Measurements from ENCODE around the gene IBSP.

The IBSP gene

DNA sequence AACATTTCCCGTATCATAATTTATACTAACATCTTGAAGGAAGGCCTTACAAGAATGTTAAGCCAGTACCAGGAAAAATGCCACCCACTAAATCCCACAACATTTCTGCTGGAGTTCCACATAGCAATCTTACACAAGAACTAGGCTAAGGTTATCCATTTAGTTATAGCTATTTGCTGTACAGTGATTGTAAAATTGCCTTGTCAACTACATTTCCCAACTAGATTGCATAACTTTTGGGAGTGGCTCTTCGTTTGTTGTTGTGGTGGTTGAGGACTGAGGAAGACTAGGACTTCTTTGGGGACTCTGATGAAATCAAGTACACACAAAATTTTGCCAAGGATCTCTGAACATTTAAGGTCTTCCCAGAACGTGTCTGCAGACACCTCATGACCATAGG is 8.0 kb downstream of the IBSP start:
- no peak overlapping the region for H3K9ac ChIP-seq (ENCODE audit: low read length)
- no peaks in the 10 kb centered on the region for H4K20me1 ChIP-seq (ENCODE audit: insufficient read depth, low read length)
- H3K79me2 ChIP-seq (ENCODE audit: insufficient read depth, low read length): no peaks in the 10 kb centered on the region
- no peaks in the 10 kb centered on the region for H3K27me3 ChIP-seq (ENCODE audit: insufficient read depth, low read length)
- H3K36me3 ChIP-seq (ENCODE audit: insufficient read depth, low read length): no peaks in the 10 kb centered on the region
- TF ChIP-seq, protein P1, sequence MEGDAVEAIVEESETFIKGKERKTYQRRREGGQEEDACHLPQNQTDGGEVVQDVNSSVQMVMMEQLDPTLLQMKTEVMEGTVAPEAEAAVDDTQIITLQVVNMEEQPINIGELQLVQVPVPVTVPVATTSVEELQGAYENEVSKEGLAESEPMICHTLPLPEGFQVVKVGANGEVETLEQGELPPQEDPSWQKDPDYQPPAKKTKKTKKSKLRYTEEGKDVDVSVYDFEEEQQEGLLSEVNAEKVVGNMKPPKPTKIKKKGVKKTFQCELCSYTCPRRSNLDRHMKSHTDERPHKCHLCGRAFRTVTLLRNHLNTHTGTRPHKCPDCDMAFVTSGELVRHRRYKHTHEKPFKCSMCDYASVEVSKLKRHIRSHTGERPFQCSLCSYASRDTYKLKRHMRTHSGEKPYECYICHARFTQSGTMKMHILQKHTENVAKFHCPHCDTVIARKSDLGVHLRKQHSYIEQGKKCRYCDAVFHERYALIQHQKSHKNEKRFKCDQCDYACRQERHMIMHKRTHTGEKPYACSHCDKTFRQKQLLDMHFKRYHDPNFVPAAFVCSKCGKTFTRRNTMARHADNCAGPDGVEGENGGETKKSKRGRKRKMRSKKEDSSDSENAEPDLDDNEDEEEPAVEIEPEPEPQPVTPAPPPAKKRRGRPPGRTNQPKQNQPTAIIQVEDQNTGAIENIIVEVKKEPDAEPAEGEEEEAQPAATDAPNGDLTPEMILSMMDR (IDR thresholded peaks at IDR 0.05; ENCODE audit: low read length): no peak
- no peak for TF ChIP-seq EZH2 (IDR thresholded peaks at IDR 0.05; ENCODE audit: borderline replicate concordance, low read length)
- H3K9me2 ChIP-seq (ENCODE audit: low read depth, low read length): no peaks in the 10 kb centered on the region
- no peaks in the 10 kb centered on the region for H3K9me3 ChIP-seq (ENCODE audit: low read length)
- no peaks in the 10 kb centered on the region for H3F3A ChIP-seq (ENCODE audit: insufficient read depth, low read length)
- no peak overlapping the region for H2AFZ ChIP-seq (ENCODE audit: low read length)
- H3K4me1 ChIP-seq (ENCODE audit: insufficient read depth, low read length, severe bottlenecking): no peaks in the 10 kb centered on the region
- H3K27ac ChIP-seq (ENCODE audit: low read depth, low read length, poor library complexity, severe bottlenecking): no peak overlapping the region
- H3K4me3 ChIP-seq (ENCODE audit: low read depth, low read length, poor library complexity, severe bottlenecking): no peak overlapping the region
- H3K4me2 ChIP-seq (ENCODE audit: low read length): no peak overlapping the region

DNA sequence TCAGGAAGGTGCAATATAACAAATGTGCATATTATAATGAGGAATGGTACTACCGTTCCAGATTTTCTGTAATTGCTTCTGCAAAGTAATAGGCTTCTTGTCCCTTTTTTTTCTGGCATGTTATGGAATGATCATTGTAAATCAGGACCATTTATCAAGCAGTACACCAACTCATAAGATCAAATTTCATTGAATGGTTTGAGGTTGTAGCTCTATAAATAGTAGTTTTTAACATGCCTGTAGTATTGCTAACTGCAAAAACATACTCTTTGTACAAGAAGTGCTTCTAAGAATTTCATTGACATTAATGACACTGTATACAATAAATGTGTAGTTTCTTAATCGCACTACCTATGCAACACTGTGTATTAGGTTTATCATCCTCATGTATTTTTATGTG is 12.6 kb downstream of the IBSP start:
- Histone ChIP-seq H3K4me1 (ENCODE audit: insufficient read depth, low read length, severe bottlenecking) (no peaks in the 10 kb centered on the region), H3K4me3 (ENCODE audit: low read depth, low read length, poor library complexity, severe bottlenecking) (no peak overlapping the region), H3K9ac (ENCODE audit: low read length) (no peak overlapping the region), H3K9me2 (ENCODE audit: low read depth, low read length) (no peaks in the 10 kb centered on the region), H3K36me3 (ENCODE audit: insufficient read depth, low read length) (no peaks in the 10 kb centered on the region), H3K4me2 (ENCODE audit: low read length) (no peak overlapping the region), H4K20me1 (ENCODE audit: insufficient read depth, low read length) (no peaks in the 10 kb centered on the region), H3K9me3 (ENCODE audit: low read length) (no peaks in the 10 kb centered on the region), H2AFZ (ENCODE audit: low read length) (no peak overlapping the region), H3K79me2 (ENCODE audit: insufficient read depth, low read length) (no peaks in the 10 kb centered on the region), H3K27me3 (ENCODE audit: insufficient read depth, low read length) (no peaks in the 10 kb centered on the region), H3K27ac (ENCODE audit: low read depth, low read length, poor library complexity, severe bottlenecking) (no peak overlapping the region), H3F3A (ENCODE audit: insufficient read depth, low read length) (no peaks in the 10 kb centered on the region)
- TF ChIP-seq EZH2 (IDR thresholded peaks at IDR 0.05; ENCODE audit: borderline replicate concordance, low read length): no peak
- TF ChIP-seq, protein P1 (IDR thresholded peaks at IDR 0.05; ENCODE audit: low read length): no peak

GRCh38 chr4:87819281-87819919 is 20.0 kb downstream of the IBSP start:
- H3K4me2 ChIP-seq (ENCODE audit: low read length): no peak overlapping the region
- H2AFZ ChIP-seq (ENCODE audit: low read length): no peak overlapping the region
- no peak for TF ChIP-seq EZH2 (IDR thresholded peaks at IDR 0.05; ENCODE audit: borderline replicate concordance, low read length)
- TF ChIP-seq, protein P1 (IDR thresholded peaks at IDR 0.05; ENCODE audit: low read length): no peak
- H3K27ac ChIP-seq (ENCODE audit: low read depth, low read length, poor library complexity, severe bottlenecking): no peak overlapping the region
- H3K36me3 ChIP-seq (ENCODE audit: insufficient read depth, low read length): no peaks in the 10 kb centered on the region
- no peaks in the 10 kb centered on the region for H3K9me3 ChIP-seq (ENCODE audit: low read length)
- no peaks in the 10 kb centered on the region for H3K4me1 ChIP-seq (ENCODE audit: insufficient read depth, low read length, severe bottlenecking)
- H3K9ac ChIP-seq (ENCODE audit: low read length): no peak overlapping the region
- H3K9me2 ChIP-seq (ENCODE audit: low read depth, low read length): no peaks in the 10 kb centered on the region
- no peaks in the 10 kb centered on the region for H3F3A ChIP-seq (ENCODE audit: insufficient read depth, low read length)
- no peaks in the 10 kb centered on the region for H3K27me3 ChIP-seq (ENCODE audit: insufficient read depth, low read length)
- H3K79me2 ChIP-seq (ENCODE audit: insufficient read depth, low read length): no peaks in the 10 kb centered on the region
- H4K20me1 ChIP-seq (ENCODE audit: insufficient read depth, low read length): no peaks in the 10 kb centered on the region
- no peak overlapping the region for H3K4me3 ChIP-seq (ENCODE audit: low read depth, low read length, poor library complexity, severe bottlenecking)
